ENCODE data around the gene RNF220. TPM values are rescaled to one million over a fixed set of nuclear protein-coding genes. Genes with fewer than 3 reads are reported as not detected.

The RNF220 gene
- total and polyA plus RNA-seq, 2 donors (not counting 3 experiments of a cell fraction or from before 2014, with no cell fraction given): 62.7 to 66.6 TPM

GRCh38 chr1:44481701-44482100 lies 76.6 kb downstream of the RNF220 start:
- DNase-seq (ENCODE audit: low read depth, low spot score): no peak
- Histone ChIP-seq H3K27ac (ENCODE audit: insufficient read depth, low read depth, low read length) (no peak overlapping the region), H3K4me1 (ENCODE audit: control insufficient read depth, extremely low read depth, insufficient read depth, low read length) (peaks cover 25% of the 10 kb centered on the region), H3K4me3 (replicated peaks in 1 of 3; ENCODE audit: insufficient read depth in 1 of 3, low read depth in 1 of 3, low read length in 3 of 3) (no peak overlapping the region), H4K20me1 (replicated peaks; ENCODE audit: control insufficient read depth, extremely low read depth, insufficient read depth, low read length) (no peaks in the 10 kb centered on the region), H3K27me3 (ENCODE audit: control insufficient read depth in 2 of 2, insufficient read depth in 2 of 2, low read length in 2 of 2) (peaks cover 0 to 5% of the 10 kb centered on the region in 2 experiments), H3K9me3 (replicated peaks; ENCODE audit: control insufficient read depth, insufficient read depth, low read length) (no peaks in the 10 kb centered on the region), H3K9ac (replicated peaks; ENCODE audit: extremely low read depth, insufficient read depth, low read length) (no peak overlapping the region), H3K79me2 (ENCODE audit: control insufficient read depth, insufficient read depth, low read length) (no peaks in the 10 kb centered on the region), H3K36me3 (ENCODE audit: control insufficient read depth in 2 of 2, extremely low read depth in 1 of 2, insufficient read depth in 2 of 2, low read length in 2 of 2) (no peaks in the 10 kb centered on the region), H2AFZ (ENCODE audit: low read depth, low read length) (no peak overlapping the region), H3K9me1 (replicated peaks; ENCODE audit: control insufficient read depth, extremely low read depth, insufficient read depth, low read length) (no peaks in the 10 kb centered on the region), H3K4me2 (ENCODE audit: insufficient read depth, low read length) (no peak overlapping the region)
- intact Hi-C loops (cut with micrococcal nuclease): no loop called here
- no peak for FAIRE-seq
- no peak for TF ChIP-seq GATA2 (IDR thresholded peaks at IDR 0.05; ENCODE audit: insufficient read depth, insufficient read length, low read depth, low read length)
- no peak for TF ChIP-seq CTCF (IDR thresholded peaks at IDR 0.05; ENCODE audit: extremely low read depth in 1 of 2, insufficient read depth in 1 of 2, low read depth in 1 of 2, low read length in 2 of 2)
- no peak for TF ChIP-seq MYC (IDR thresholded peaks at IDR 0.05; ENCODE audit: low read depth, low read length)
- no peak for TF ChIP-seq POLR2AphosphoS5 (IDR thresholded peaks at IDR 0.05; ENCODE audit: insufficient read depth, low read depth, low read length)
- no peak for TF ChIP-seq EZH2 (IDR thresholded peaks at IDR 0.05; ENCODE audit: borderline replicate concordance, low read depth, low read length, severe bottlenecking)
- TF ChIP-seq MAX (IDR thresholded peaks at IDR 0.05; ENCODE audit: insufficient read depth, insufficient read length): no peak
- TF ChIP-seq FOS (IDR thresholded peaks at IDR 0.05; ENCODE audit: borderline replicate concordance, insufficient read depth, low read length): no peak
- no peak for TF ChIP-seq POLR2A (IDR thresholded peaks at IDR 0.05; ENCODE audit: low read depth, low read length)
- TF ChIP-seq JUN (IDR thresholded peaks at IDR 0.05; ENCODE audit: borderline replicate concordance, insufficient read depth, insufficient read length, low read depth): no peak
- ChIA-PET POLR2A (no interaction called here), CTCF (interaction anchor here (2.2 kb wide), 1 partner anchor 104 kb away, joined by 11 read pairs; no protein-coding TSS in a partner anchor)
- dilution Hi-C loops (cut with MboI; ENCODE audit: extremely low pct_ligation_motif_present, low sequenced_read_pairs): no loop called here
- BruUV-seq (replicated peaks): no TSS peak
